Activated CD4-positive, alpha-beta T cell treated with anti-CD3 and anti-CD28 coated beads, Interleukin-2, amount 10 ng/mL, durations not matched to agents 24 days and 14 days (primary cell): ENCODE data around the gene TNFRSF4. TPM values are rescaled to one million over a fixed set of nuclear protein-coding genes. Genes with fewer than 3 reads are reported as not detected.

Source experiments
- DNase-seq: peaks from one replicate; pipeline ENCODE4 v3.0.0; 2022
- H3K27ac Mint-ChIP-seq: one replicate; pipeline ENCODE4 v1.8.0; 2022; ENCODE audit warnings: mild to moderate bottlenecking, mixed read lengths
- H3K27me3 Mint-ChIP-seq: one replicate; pipeline ENCODE4 v1.8.0; 2022; ENCODE audit warnings: mixed read lengths
- H3K36me3 Mint-ChIP-seq: one replicate; pipeline ENCODE4 v1.8.0; 2022; ENCODE audit warnings: low read depth, mild to moderate bottlenecking, mixed read lengths
- H3K4me1 Mint-ChIP-seq: one replicate; pipeline ENCODE4 v1.8.0; 2021; ENCODE audit warnings: mixed read lengths
- H3K4me3 Mint-ChIP-seq: one replicate; pipeline ENCODE4 v1.8.0; 2022; ENCODE audit warnings: mild to moderate bottlenecking, moderate library complexity, mixed read lengths
- H3K9me3 Mint-ChIP-seq: one replicate; pipeline ENCODE4 v1.8.0; 2021; ENCODE audit warnings: mixed read lengths
- intact Hi-C: fragments of 100-400 bp; cut with micrococcal nuclease; formaldehyde crosslinking; loops from one replicate; pipeline ENCODE4 v1.15.1; 2023
- total RNA-seq: library from RNA; stranded (reverse); gene quantifications from 2 replicates; pipeline ENCODE4 v1.2.3, GENCODE V29; 2022

The TNFRSF4 gene
- total RNA-seq, 1 donor from 2014 or later = 702 TPM

DNA sequence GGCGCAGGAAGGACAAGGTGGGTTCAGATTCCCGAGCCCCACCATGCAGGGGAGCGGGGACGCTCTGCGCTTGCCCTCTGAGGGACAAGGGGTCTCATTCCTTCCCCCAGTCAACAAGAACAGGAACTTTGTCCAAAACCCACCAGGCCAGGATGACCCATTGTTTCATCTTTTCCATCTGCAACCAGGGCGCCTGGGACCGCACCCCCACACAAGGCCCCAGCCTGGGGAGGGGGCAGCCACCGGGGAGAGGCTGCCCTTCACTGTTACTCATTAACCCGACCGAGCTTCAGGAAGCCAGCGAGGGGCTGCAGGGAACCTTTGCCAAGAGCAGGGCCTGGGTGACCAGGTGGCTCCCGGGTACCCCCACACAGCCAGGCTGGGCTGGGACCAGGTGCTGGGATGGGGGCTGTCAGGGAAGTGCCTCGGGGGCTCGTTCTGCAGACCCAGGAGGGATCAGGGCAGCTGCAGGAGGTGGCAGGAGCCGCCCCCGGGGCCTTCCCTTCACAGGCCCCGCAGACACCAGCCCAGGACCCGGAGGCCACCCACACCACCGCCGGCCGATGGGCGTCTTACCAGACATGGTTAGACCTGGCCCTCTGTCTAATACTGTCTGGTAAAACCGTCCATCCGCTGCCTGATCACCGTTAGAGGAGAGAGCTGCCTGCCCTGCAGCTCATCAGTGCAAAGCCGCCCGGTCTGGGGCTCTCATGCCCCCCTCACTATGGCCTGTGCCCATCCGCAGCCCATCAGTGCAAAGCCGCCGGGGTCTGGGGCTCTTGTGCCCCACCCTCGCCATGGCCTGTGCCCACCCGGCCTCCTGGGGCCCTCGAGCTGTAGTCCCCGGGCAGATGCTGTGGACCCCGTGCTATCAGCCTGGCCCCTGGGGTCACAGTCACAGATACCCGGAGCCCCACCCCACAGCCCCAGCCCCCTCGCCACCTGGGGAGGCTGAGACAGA, 45.2 kb downstream of the TNFRSF4 start:
- Mint-ChIP-seq H3K27me3 (peaks cover 7% of the 10 kb centered on the region), H3K9me3 (no peaks in the 10 kb centered on the region), H3K4me1 (peaks cover 9% of the 10 kb centered on the region), H3K36me3 (no peaks in the 10 kb centered on the region), H3K4me3 (no peak overlapping the region), H3K27ac (no peak overlapping the region)
- no peak for DNase-seq
- intact Hi-C loops = no loop called here

DNA sequence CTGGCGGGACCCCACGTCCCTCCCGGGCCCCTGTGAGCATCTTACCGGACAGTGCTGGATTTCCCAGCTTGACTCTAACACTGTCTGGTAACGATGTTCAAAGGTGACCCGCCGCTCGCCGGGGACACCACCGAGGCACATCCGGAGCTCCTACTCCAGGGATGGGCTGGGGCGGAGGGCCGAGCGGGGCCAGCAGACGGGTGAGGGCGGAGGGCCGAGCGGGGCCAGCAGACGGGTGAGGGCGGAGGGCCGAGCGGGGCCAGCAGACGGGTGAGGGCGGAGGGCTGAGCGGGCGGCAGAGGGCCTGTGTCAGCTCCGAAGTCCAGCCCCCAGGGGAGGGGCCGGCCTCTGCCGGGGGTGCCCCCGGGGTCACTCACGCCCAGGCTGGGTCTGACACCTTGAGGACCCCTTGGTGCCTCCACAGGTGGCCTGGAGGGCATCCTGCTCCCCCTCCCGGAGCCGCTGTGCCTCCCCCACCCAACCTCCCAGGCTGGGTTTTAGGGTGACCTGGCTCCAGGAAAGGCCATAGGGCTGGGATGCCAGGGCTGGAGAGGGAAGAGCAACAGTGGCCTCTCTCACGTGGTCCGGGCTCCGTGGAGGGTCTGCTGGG, 46.0 kb downstream of the TNFRSF4 start:
- no peaks in the 10 kb centered on the region for H3K9me3 Mint-ChIP-seq
- no peaks in the 10 kb centered on the region for H3K36me3 Mint-ChIP-seq
- H3K27me3 Mint-ChIP-seq = peaks cover 7% of the 10 kb centered on the region
- peaks cover 9% of the 10 kb centered on the region for H3K4me1 Mint-ChIP-seq
- intact Hi-C loops = no loop called here
- H3K27ac Mint-ChIP-seq = no peak overlapping the region
- no peak for DNase-seq
- no peak overlapping the region for H3K4me3 Mint-ChIP-seq

- H3K4me3 Mint-ChIP-seq = no peak overlapping the region
- intact Hi-C loops = no loop called here
Observed at GRCh38 chr1:1167398-1167821, 46.5 kb downstream of the TNFRSF4 start.

DNA sequence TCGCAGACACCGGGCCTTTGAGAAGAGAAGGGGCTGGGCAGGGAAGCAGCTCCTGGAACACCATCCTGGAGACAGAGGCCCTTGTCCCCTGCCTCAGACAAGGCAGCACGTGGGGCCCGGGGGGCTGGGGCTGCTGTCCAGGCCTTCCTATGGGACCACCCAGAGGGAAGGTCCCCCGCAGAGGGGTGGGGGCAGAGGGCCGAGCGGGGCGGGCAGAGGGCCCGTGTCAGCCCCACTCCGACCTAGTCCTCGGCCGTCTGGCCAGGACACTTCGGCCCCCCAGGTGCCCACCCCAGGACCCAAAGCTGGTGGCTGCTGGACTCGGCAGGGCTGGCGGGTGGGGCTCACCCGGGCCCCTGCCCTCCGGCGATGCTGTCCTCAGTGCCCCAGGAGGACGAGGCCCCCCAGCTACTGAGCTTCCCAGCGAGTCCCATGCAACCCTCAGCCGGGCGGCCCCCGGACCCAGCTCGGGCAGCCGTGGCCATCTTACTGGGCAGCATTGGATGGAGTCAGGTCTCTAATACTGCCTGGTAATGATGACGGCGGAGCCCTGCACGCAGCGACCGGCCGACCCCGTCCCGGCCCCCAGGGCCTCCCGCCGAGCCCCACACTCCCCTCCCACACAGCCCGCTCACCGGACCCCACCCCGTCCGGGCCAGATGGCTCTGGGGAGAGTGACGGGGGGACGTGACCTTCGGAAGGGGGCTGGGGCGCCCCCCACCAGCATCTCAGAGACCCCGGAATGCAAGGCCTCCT, 47.1 kb downstream of the TNFRSF4 start:
- H3K4me1 Mint-ChIP-seq = peaks cover 4% of the 10 kb centered on the region
- no peak overlapping the region for H3K27ac Mint-ChIP-seq
- H3K9me3 Mint-ChIP-seq = no peaks in the 10 kb centered on the region
- DNase-seq = no peak
- peaks cover 3% of the 10 kb centered on the region for H3K27me3 Mint-ChIP-seq
- no peak overlapping the region for H3K4me3 Mint-ChIP-seq
- intact Hi-C loops = no loop called here
- no peaks in the 10 kb centered on the region for H3K36me3 Mint-ChIP-seq

More at GRCh38 chr1:1167398-1167821, 46.5 kb downstream of the TNFRSF4 start:
- no peaks in the 10 kb centered on the region for H3K9me3 Mint-ChIP-seq
- DNase-seq = no peak
- no peaks in the 10 kb centered on the region for H3K36me3 Mint-ChIP-seq
- H3K4me1 Mint-ChIP-seq = peaks cover 9% of the 10 kb centered on the region
- peaks cover 7% of the 10 kb centered on the region for H3K27me3 Mint-ChIP-seq
- no peak overlapping the region for H3K27ac Mint-ChIP-seq

DNA sequence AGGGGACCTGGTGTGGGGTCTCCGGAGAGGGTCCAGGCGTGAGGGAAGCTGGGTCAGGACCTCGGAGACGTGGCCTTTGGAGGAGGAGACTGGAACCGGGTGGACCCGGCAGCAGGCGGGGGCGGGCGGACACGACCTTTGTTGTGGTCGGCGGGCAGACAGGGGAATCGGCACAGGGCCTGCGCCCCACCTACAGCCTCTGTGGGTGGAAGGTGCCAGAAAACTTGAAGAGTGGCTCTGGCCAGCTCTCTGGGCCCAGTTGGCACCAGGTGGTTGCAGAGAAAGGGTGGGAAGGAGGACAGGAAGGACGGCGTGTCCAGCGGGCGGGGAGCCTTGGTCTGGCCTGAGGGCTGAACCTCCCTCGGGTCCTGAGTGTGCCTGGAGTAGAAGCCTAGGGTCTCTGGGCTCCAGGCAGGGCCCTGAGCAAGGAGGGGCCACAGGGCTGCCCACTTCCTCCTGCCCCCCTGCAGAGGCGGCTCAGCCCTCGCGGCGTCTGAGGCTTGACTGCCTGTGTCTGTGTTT, 48.0 kb downstream of the TNFRSF4 start:
- H3K36me3 Mint-ChIP-seq = no peaks in the 10 kb centered on the region
- no peaks in the 10 kb centered on the region for H3K9me3 Mint-ChIP-seq
- no peak for DNase-seq
- peaks cover 3% of the 10 kb centered on the region for H3K27me3 Mint-ChIP-seq
- H3K4me3 Mint-ChIP-seq = no peak overlapping the region
- intact Hi-C loops = no loop called here
- peaks cover 4% of the 10 kb centered on the region for H3K4me1 Mint-ChIP-seq
- H3K27ac Mint-ChIP-seq = no peak overlapping the region

DNA sequence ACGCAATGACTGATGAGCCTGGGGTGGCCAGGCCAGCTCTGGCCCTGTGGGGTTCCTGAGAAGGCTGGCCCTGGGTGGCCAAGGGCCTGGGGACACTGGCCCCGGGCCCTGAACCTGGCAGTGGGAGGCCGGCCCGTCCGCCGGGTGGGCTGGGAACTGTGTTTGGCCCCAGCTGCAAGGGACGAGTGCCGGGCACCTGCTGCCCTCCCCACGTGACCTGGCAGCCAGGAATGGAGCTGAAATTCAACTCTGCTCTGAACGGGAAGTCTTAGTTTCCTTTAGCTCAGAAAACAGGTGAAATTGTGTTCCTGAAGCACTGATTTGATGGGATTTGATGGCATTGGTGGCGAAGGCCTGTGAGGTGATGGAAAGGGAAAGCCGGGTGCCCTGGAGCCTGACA, 48.5 kb downstream of the TNFRSF4 start:
- DNase-seq = no peak
- Mint-ChIP-seq H3K9me3 (no peaks in the 10 kb centered on the region), H3K4me3 (no peak overlapping the region), H3K4me1 (peaks cover 4% of the 10 kb centered on the region), H3K36me3 (no peaks in the 10 kb centered on the region), H3K27ac (no peak overlapping the region), H3K27me3 (peaks cover 3% of the 10 kb centered on the region)
- intact Hi-C loops = no loop called here

DNA sequence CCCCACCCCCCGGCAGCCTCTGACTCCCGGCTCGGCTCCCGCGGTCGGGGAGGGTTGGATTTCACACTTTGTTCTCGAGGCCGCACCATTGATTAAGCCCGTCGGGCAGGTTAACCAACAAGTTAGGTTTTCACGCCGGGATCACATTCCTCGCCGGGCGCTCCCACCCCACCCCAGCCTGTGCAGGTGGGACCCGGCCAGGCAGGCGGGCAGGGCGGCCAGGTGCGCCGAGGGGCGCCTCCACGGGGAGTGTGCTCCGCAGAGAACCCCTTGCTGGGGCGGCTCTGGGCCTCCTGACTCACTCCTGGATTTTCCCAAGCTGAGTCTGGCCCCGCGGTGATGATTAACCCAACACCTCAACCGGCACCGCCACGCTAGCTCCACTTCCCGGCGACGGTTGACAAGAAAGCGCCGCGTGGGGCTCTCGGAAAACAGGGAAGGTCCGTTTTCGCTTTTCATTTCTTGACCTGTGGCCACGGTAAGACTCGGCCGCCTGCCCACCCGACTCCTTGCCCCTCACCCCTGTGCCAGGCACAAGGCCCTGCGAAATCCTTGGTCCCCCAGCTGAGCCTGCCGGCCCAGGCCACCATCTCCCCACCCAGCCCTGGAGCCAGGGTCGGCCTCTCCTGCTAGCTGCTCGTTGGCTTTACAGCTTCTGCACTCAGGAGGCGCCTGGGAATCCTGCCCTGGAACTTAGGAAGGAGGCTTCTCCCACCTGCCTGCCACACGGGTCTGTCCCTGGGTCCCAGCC, 49.1 kb downstream of the TNFRSF4 start:
- H3K36me3 Mint-ChIP-seq = no peaks in the 10 kb centered on the region
- no peaks in the 10 kb centered on the region for H3K27me3 Mint-ChIP-seq
- intact Hi-C loops = no loop called here
- DNase-seq = no peak
- H3K9me3 Mint-ChIP-seq = no peaks in the 10 kb centered on the region
- no peak overlapping the region for H3K27ac Mint-ChIP-seq
- H3K4me1 Mint-ChIP-seq = peaks cover under 1% of the 10 kb centered on the region
- no peak overlapping the region for H3K4me3 Mint-ChIP-seq

GRCh38 chr1:1164361-1164700, 49.6 kb downstream of the TNFRSF4 start:
- Mint-ChIP-seq H3K4me3 (no peak overlapping the region), H3K4me1 (no peaks in the 10 kb centered on the region), H3K36me3 (no peaks in the 10 kb centered on the region), H3K27me3 (no peaks in the 10 kb centered on the region), H3K9me3 (no peaks in the 10 kb centered on the region), H3K27ac (no peak overlapping the region)
- DNase-seq = no peak
- intact Hi-C loops = no loop called here

GRCh38 chr1:1163538-1164070, 50.3 kb downstream of the TNFRSF4 start:
- intact Hi-C loops = no loop called here
- H3K4me3 Mint-ChIP-seq = no peak overlapping the region
- no peak overlapping the region for H3K27ac Mint-ChIP-seq
- H3K27me3 Mint-ChIP-seq = no peaks in the 10 kb centered on the region
- DNase-seq = no peak
- no peaks in the 10 kb centered on the region for H3K4me1 Mint-ChIP-seq
- H3K9me3 Mint-ChIP-seq = no peaks in the 10 kb centered on the region
- H3K36me3 Mint-ChIP-seq = no peaks in the 10 kb centered on the region

GRCh38 chr1:1162597-1163537, 51.1 kb downstream of the TNFRSF4 start:
- intact Hi-C loops = no loop called here
- no peaks in the 10 kb centered on the region for H3K9me3 Mint-ChIP-seq
- H3K4me1 Mint-ChIP-seq = no peaks in the 10 kb centered on the region
- no peak for DNase-seq
- H3K27ac Mint-ChIP-seq = no peak overlapping the region
- H3K27me3 Mint-ChIP-seq = no peaks in the 10 kb centered on the region
- no peaks in the 10 kb centered on the region for H3K36me3 Mint-ChIP-seq
- H3K4me3 Mint-ChIP-seq = no peak overlapping the region

GRCh38 chr1:1161683-1162079, 52.3 kb downstream of the TNFRSF4 start:
- H3K9me3 Mint-ChIP-seq = no peaks in the 10 kb centered on the region
- no peaks in the 10 kb centered on the region for H3K36me3 Mint-ChIP-seq
- no peaks in the 10 kb centered on the region for H3K4me1 Mint-ChIP-seq
- DNase-seq = no peak
- H3K27ac Mint-ChIP-seq = no peak overlapping the region
- H3K27me3 Mint-ChIP-seq = no peaks in the 10 kb centered on the region
- no peak overlapping the region for H3K4me3 Mint-ChIP-seq
- intact Hi-C loops = no loop called here
